KOPT-K1 (cell line): ENCODE data around the gene STOML1.
A peak's percentile ranks its signal among the peaks of the same experiment; 100 is the strongest.
"Not testable (repeated sequence)": the region's sequence is repeated elsewhere in the genome, so short reads cannot be mapped to it uniquely, and the experiment has no call there.

Source experiments
- H3K27ac ChIP-seq: fragments of 200-600 bp; sonication (generic); 2 replicates; pipeline ENCODE4 v1.5.1; 2016; ENCODE audit warnings: antibody characterized with exemption, mild to moderate bottlenecking, low read depth, low read length; ENCODE audit not compliant: poor library complexity, severe bottlenecking
- H3K36me3 ChIP-seq: fragments of 200-600 bp; sonication (generic); 2 replicates; pipeline ENCODE4 v1.5.1; 2017; ENCODE audit warnings: antibody characterized with exemption, mild to moderate bottlenecking, low read length, moderate library complexity; ENCODE audit not compliant: insufficient read depth
- H3K9me3 ChIP-seq: fragments of 200-600 bp; sonication (generic); 2 replicates; pipeline ENCODE4 v1.5.1; 2017; ENCODE audit warnings: antibody characterized with exemption, low read length, mild to moderate bottlenecking; ENCODE audit not compliant: insufficient read depth, poor library complexity, severe bottlenecking

STOML1 gene

DNA sequence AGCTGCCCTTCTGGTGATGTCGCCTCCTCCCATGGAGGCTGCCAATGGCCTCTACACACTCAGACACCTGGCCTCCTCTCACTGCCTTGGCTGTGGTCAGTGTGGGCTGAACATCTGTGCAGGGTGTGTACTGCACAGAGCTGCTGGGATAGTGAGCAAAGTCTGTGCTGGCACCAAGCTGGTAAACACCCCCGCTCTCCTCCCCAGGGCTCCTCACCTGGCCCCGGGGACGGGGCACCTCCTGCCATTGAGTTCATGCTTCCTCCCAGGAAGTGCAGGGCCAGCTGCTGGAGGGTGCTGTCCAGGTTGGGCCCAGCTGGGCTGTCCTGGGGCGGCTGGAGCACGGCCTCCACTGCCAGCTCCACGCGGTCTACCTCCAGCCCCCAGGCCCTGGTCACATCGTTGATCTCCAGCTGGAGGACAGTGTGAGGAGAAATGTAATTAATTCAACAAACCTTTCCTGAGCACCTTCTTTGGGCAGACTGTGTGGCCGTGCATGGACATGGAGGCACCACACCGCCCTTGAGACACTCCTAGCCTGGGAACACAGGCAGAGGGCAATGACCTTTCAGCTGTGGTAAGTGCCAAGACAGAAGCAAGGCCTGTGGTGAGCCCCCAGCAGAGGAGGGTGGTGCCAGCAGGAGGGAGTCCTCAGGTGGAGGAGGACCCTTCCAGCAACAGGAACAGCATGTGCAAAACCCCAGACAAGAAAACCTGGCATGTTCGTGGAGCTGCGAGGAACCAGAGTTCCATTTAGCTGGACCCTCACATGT lies 6.8 kb downstream of the STOML1 start:
- Histone ChIP-seq H3K36me3 (peaks cover 4% of the 10 kb centered on the region; the same call in 1 of the 2 replicates), H3K9me3 (no peaks in the 10 kb centered on the region), H3K27ac (peak overlapping the region; percentile 81)

GRCh38 chr15:73984208-73984979 lies 7.7 kb downstream of the STOML1 start:
- Histone ChIP-seq H3K36me3 (peaks cover 4% of the 10 kb centered on the region; the same call in 1 of the 2 replicates), H3K27ac (peak overlapping the region; percentile 81), H3K9me3 (no peaks in the 10 kb centered on the region)

DNA sequence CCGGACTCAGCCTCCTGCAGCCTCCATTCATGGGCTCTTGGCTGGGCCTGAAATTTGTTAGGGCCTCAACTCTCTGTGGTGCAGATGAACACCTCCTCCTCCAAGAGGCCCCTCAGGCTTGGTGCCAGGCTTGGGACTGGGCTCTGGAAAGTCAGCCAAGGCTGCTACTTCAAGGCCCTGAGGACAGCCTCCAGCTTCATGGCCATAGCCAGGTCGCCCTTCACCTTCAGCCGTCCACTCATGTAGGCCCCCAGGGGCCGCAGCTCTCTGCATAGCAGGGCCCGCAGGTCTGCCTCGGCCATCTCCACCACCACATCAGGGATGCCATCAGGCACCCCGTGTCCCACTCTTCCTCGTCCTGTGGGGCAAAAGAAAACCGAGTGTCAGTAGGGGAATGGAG lies 8.3 kb downstream of the STOML1 start:
- Histone ChIP-seq H3K36me3 (peaks cover 4% of the 10 kb centered on the region; the same call in 1 of the 2 replicates), H3K9me3 (no peaks in the 10 kb centered on the region), H3K27ac (peak overlapping the region; percentile 81)

GRCh38 chr15:73983211-73983727 lies 8.8 kb downstream of the STOML1 start:
- Histone ChIP-seq H3K27ac (peak overlapping the region; percentile 81), H3K36me3 (peaks cover 4% of the 10 kb centered on the region; the same call in 1 of the 2 replicates), H3K9me3 (no peaks in the 10 kb centered on the region)

DNA sequence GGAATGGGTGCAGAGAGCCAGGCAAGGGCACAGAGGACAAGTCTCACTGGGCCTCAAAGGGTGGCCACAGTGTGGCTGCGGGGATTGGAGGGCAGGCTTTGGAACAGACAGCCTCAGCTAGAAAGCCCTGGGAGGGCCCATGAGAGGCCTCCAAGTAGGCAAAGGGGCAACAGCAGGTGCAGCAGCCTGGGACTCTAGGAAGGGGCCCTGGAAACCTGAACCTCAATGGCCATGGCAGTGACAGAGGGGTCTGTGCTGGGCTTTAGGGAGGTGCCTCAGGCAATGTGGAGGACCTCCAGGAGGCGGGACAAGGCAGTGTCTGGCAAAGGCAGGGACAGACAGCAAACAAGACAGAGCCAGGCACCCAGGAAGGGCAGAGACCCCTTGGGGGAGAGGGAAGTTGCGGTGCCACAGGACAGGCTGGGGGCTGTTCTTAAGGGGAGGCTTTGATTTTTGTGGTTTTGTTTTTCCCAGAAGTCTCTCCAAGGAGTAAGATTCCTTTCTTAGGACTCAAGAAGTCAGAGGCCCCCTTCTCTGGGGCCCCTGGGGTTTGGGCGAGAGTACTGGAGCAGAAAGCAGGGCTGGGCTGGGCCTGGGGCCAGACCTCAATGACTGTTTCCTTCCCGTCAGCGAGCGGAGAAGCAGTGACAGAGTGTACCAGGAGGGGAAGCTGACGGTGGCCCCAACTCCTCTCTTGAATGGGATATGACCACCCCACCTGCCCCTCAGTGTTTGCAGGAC lies 9.7 kb downstream of the STOML1 start:
- Histone ChIP-seq H3K36me3 (0 out of 2 replicates have a peak, but pooled peaks cover 4% of the 10 kb centered on the region), H3K9me3 (no peaks in the 10 kb centered on the region), H3K27ac (peak overlapping the region; percentile 81)

GRCh38 chr15:73981761-73982221 lies 10.3 kb downstream of the STOML1 start:
- Histone ChIP-seq H3K27ac (peak overlapping the region; percentile 81), H3K9me3 (no peaks in the 10 kb centered on the region), H3K36me3 (0 out of 2 replicates have a peak, but pooled peaks cover 4% of the 10 kb centered on the region)

- Histone ChIP-seq H3K27ac (no peak overlapping the region), H3K36me3 (0 out of 2 replicates have a peak, but pooled peaks cover 4% of the 10 kb centered on the region), H3K9me3 (no peaks in the 10 kb centered on the region)
Observed at GRCh38 chr15:73979636-73980035, 12.5 kb downstream of the STOML1 start.

GRCh38 chr15:73978896-73979295 lies 13.2 kb downstream of the STOML1 start:
- H3K36me3 ChIP-seq = 0 out of 2 replicates have a peak, but pooled peaks cover 4% of the 10 kb centered on the region
- no peaks in the 10 kb centered on the region for H3K9me3 ChIP-seq
- H3K27ac ChIP-seq = no peak overlapping the region

DNA sequence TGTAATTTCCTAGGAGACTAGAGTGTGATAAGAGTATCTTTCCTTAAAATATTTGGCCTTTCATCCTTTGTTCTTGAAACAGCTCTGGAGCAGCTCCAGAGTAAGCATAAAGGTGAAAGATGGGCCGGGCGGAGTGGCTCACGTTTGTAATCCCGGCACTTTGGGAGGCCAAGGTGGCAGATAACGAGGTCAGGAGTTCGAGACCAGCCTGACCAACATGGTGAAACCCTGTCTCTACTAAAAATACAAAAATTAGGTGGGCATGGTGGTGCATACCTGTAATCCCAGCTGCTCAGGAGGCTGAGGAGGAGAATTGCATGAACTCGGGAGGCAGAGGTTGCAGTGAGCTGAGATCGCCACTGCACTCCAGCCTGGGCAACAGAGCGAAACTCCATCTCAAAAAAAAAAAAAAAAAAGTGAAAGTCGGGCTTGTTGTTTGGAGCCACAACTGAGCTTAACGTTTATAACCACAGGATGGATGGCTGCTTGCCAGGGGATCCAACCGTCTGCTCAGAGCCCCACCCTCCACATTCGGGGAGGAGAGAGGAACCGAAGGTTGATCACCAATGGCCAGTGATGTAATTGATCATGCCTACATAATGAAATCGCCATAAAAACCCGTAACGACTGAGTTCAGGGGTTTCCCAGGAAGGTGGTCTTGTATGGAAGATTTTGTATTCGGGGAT lies 16.5 kb downstream of the STOML1 start:
- H3K36me3 ChIP-seq, H3K9me3 ChIP-seq: not testable (repeated sequence)
- H3K27ac ChIP-seq = peak overlapping the region; percentile 41

DNA sequence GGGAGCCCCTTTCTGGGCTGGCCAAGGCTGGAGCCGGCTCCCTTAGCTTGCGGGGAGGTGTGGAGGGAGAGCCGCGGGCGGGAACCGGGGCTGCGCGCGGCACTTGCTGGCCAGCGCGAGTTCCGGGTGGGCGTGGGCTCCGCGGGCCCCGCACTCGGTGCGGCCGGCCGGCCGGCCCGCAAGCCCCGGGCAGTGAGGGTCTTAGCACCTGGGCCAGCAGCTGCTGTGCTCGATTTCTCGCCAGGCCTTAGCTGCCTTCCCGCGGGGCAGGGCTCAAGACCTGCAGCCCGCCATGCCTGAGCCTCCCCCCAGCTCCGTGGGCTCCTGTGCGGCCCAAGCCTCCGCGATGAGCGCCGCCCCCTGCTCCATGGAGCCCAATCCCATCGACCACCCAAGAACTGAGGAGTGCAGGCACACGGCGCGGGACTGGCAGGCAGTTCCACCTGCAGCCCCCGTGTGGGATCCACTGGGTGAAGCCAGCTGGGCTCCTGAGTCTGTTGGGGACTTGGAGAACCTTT lies 18.4 kb downstream of the STOML1 start:
- not testable (repeated sequence) for H3K36me3 ChIP-seq, H3K9me3 ChIP-seq

GRCh38 chr15:73972984-73973682 lies 19.0 kb downstream of the STOML1 start:
- Histone ChIP-seq H3K9me3 (no peaks in the 10 kb centered on the region), H3K27ac (peak overlapping the region; percentile 25)

More for the DNA sequence above, 18.4 kb downstream of the STOML1 start:
- not testable (repeated sequence) for H3K27ac ChIP-seq

GRCh38 chr15:73969151-73969759 lies 22.8 kb downstream of the STOML1 start:
- no peaks in the 10 kb centered on the region for H3K9me3 ChIP-seq
- no peaks in the 10 kb centered on the region for H3K36me3 ChIP-seq

More at GRCh38 chr15:73972984-73973682, 19.0 kb downstream of the STOML1 start:
- no peaks in the 10 kb centered on the region for H3K36me3 ChIP-seq

DNA sequence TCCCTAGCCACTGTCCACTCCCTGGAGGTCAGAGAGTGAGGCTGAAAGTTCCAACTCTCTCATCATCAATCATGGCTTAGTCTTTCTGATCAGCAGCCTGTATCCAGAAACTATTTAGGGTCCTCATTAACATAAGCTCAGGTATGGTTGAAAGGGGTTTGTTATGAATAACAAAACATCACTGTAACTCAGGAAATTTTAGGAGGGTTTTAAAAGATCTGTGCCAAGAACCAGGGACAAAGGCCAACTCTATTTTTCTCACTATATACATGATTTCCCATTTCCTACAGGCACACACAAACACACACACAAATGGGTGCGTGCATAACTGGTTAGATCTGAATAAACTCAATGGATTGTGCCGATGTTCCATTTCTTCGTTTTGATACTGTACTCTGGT lies 23.6 kb downstream of the STOML1 start:
- no peaks in the 10 kb centered on the region for H3K36me3 ChIP-seq
- no peaks in the 10 kb centered on the region for H3K9me3 ChIP-seq
- H3K27ac ChIP-seq = no peak overlapping the region

More at GRCh38 chr15:73969151-73969759, 22.8 kb downstream of the STOML1 start:
- H3K27ac ChIP-seq = no peak overlapping the region
